DMS 273 (cell line): ENCODE results near the gene PDZD2.
"Not testable (repeated sequence)": the region's sequence is repeated elsewhere in the genome, so short reads cannot be mapped to it uniquely, and the experiment has no call there.

Experiments
- DNase-seq: peaks from one replicate; lab custom pipeline; 2025; ENCODE audit not compliant: unreplicated experiment; lab: John Stamatoyannopoulos, UW

The PDZD2 gene

DNA sequence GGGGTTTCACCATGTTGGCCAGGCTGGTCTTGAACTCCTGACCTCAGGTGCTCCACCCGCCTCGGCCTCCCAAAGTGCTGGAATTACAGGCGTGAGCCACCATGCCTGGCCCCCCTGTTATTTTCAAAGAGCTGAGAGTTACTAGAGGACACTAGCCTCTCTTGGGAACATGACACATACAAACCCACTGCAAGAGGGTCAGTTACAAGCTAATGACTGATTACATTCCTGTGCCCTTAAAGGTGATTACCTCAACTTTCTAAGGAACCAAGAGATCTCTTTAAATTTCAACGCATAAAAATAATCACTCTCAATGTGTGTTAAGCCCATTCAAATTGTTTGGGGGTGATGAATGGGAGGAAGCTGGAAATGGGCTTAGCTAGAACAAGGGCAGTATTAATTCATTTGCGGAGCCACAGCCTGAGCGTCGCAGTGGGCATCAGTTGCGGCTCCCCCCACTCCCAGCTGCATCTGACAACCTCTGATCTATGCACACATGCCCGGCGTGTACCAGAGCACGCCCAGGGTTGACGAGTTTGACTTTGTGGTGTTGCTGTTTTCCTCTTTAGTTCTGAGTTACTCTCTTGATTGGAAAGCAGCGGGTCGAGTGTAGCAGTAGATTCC, 388.3 kb downstream of the PDZD2 start:
- DNase-seq: no peak

DNA sequence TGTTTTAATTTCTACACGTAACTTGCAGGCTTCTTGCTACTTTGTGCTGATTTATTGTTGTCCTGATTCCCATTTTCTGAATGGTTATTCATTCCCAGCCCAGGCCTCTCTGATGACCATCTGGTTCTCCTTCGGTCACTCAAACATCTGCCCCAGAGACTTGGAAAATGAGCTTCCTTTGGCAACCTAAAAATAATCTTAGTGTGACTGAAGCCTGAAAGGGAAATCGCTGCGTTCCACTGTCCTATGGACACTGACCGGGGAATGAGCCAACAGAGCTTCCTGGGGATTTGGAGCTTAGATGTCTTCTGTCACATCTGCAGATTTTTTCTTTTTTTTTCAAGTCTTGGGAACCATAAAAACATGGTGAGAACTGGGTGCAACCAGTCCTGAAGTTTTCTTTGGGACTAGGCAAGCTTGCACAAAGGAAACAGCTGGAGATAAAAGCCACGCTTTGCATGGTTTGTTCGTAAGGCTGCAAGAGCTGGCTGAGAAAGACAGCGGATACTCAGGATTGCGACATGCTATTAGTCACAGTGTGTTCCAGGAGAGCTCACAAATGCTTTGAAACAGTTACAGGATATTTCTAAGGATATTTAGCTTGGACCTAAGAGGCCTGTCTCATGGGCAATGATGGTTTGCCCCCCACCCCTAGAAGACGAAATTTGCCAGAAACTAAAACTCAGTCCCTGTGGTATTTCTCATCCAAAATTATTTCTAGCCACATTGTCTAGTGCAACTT, 389.0 kb downstream of the PDZD2 start:
- peak; percentile 40 for DNase-seq

DNA sequence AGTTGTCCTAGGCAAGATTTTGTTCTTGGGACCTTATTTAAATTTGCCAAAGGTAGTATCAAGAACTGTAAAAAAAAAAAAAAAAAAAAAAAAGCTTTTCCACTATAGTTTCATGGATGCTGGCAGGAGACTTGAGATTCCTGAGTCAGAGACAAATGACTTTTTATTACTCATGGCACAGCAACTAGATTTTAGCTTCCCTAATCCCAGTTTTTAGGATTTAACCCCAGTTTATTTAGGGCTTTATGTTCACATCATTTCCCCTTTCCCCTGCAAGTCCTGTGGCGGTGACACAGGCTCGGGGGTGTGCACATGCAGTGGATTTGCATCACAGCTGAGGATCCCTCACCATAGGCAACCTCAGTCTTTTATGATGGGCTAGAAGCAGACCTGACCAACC, 390.3 kb downstream of the PDZD2 start:
- no peak for DNase-seq

DNA sequence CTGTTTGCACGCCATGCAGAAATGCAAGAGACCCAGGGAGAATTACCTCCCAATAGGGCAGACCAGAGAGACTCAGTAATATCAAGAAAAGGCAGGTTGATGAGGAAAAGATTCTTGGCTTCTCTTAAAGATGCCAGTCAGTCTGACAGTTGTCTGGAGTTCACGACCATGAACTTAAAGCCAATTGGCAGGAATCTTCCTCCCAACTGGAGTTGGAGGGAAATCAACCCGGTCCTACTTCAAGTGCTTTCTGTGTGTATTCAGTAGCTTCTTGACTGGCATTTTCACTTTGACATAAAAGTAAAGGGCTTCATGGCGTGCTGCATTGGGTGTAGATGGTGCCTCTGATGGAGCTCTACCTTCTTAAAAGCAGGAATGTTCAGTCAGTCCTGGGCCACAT, 390.9 kb downstream of the PDZD2 start:
- no peak for DNase-seq

DNA sequence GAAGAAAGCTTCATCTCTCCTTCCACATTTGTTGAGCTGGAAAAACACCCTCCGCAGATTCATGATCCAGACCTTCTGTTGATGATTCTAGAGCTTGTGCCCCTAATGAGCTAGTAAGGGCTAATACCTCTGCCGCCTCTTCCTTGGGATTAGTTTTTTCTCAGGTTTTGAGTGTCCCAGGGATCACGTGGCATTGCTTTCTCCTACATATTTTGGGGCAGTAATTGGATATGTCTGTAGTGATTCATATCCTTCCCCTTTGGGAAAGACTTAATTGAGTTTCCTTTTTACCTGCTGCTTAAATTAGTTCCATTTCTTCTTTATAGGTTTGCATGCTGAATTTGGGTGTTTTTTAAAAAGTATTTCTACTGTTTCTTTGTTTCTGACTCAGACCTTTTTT, 391.3 kb downstream of the PDZD2 start:
- DNase-seq: no peak

DNA sequence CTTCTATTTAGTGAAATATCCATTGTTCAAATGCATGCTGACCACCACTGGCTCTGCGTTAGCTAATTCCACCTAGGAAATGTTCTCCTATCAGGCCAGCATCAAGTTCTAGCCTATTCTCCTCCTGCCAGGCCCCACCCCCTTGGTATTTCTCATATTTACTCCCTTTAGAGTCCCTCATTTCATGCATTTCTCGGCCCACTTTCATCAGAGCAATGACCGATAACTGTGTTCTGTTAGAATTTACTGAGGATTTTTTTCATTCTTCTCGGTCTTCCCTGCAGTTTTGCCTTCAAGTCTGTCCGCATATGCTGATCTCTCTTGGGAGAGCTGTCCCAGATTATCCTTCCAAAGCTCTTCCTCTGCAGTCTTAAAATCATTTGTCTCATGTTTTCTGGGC, 391.8 kb downstream of the PDZD2 start:
- DNase-seq: no peak

DNA sequence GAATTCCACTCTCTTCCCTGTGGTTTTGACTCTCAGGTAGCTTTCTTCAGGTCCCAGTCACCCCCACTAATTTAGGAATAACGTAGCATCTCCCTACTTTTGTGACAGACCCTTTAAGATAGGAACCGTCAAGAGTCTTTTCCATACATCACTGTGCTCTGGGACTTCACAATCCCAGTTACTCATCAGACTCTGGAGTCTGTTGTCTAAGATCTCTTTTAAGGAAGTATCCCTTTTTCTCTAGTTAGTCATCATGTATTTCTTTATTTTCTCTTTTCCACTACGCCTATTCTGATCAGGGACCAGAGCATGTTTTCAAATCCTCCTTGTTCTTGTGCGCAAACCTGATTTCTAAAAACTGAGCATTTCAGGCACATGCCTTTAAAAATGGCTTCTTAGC, 392.2 kb downstream of the PDZD2 start:
- DNase-seq: no peak

DNA sequence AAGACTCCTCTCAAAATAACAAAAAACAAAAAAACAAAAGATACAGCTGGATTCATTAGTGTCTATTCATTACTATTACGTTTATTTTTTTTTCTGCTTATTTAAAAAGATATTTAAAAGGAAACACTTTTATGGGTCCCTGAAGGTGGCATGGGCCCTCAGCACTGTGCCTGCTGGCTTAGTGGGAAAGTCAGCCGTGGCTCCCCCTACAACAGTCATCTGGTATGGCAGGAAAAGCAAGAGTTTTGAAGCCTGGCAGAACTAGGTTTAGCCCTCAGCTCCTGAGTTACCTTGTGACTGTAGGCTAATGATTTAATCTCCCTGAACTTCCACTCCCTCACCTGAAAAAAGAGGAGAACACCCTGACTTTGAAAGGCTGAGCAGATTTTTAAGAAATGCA, 399.6 kb downstream of the PDZD2 start:
- no peak for DNase-seq

DNA sequence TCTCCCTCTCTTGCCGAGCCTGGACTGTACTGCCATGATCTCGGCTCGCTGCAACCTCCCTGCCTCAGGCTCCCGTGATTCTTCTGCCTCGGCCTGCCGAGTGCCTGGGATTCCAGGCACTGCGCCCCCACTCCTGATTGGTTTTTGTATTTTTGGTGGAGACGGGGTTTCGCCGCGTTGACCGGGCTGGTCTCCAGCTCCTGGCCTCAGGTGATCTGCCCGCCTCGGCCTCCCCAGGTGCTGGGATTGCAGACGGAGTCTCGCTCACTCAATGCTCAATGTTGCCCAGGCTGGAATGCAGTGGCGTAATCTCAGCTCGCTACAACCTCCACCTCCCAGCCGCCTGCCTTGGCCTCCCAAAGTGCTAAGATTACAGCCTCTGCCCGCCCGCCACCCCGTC, 400.2 kb downstream of the PDZD2 start:
- not testable (repeated sequence) for DNase-seq

DNA sequence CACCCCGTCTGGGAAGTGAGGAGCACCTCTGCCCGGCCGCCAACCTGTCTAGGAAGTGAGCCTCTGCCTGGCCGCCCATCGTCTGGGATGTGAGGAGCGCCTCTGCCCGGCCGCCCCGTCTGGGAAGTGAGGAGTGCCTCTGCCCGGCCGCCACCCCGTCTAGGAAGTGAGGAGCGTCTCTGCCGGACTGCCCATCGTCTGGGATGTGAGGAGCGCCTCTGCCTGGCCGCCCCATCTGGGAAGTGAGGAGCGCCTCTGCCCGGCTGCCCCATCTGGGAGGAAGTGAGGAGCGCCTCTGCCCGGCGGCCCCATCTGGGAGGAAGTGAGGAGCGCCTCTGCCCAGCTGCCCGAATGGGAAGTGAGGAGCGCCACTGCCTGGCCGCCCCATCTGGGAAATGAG, 400.7 kb downstream of the PDZD2 start:
- not testable (repeated sequence) for DNase-seq

DNA sequence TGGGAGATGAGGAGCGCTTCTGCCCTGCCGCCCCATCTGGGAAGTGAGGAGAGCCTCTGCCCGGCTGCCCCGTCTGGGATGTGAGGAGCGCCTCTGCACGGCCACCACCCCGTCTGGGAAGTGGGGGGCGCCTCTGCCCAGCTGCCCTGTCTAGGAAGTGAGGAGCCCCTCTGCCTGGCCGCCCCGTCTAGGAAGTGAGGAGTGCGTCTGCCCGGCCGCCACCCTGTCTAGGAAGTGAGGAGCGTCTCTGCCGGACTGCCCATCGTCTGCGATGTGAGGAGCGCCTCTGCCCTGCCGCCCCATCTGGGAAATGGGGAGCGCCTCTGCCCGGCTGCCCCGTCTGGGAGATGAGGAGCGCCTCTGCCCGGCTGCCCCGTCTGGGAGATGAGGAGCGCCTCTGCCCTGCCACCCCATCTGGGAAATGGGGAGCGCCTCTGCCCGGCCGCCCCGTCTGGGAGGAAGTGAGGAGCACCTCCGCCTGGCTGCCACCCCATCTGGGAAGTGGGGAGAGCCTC, 401.3 kb downstream of the PDZD2 start:
- DNase-seq: not testable (repeated sequence)

DNA sequence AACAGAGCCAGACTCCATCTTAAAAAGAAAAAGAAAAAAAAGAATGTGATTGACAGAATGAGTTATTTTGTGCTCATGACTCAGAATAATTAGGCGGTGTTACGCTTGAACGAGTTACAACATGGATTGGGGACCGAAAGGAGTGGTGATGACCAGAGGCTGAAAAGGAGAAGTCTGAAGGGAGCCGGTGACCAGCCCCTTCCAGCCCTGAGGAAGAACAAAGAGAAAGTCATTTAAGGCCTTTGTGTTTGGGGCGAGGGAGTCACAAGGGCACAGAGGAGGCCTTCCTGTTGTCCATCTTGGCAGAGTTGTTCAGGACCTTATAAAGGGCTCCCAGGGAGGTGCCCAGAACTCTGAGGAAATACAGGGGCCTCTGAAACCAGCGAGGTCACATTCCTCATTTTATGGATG, 403.6 kb downstream of the PDZD2 start:
- no peak for DNase-seq

DNA sequence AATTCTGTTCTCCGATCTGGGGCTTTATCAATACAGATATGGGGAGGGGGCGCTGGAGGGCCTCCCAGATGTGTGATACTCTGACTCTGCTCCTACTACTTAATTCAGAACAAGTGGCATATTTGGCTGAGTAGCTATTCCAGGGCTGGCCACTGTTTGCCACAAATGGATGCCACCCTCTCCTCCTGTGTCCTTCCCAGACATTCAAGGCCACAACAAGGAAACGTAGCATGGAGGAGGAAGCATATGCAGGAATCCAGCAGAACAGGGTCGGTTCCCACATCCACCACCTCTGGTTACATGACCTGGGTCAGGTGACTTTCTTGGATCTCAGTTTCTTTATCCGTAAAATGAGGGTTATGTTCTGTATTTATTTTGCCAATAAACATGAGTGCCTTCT, 404.2 kb downstream of the PDZD2 start:
- no peak for DNase-seq

DNA sequence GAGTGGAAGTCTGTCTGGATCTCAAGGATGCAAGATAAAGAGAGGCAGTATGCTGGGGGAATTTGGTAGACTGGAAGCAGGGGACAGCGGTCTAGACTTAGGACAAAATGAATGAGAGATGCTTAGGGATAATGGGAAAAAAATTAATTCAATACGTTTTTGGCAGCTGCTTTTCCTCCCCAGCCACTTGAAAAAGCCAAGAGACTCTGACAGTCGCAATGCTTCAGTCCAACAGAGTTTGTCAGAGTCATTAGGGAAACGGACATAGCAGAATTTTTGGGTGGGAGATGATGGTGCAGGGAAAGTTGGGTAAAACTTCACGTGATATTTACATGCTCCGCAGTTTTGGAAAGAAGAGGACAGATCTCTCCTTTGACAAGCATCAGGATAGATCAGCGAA, 405.5 kb downstream of the PDZD2 start:
- no peak for DNase-seq

DNA sequence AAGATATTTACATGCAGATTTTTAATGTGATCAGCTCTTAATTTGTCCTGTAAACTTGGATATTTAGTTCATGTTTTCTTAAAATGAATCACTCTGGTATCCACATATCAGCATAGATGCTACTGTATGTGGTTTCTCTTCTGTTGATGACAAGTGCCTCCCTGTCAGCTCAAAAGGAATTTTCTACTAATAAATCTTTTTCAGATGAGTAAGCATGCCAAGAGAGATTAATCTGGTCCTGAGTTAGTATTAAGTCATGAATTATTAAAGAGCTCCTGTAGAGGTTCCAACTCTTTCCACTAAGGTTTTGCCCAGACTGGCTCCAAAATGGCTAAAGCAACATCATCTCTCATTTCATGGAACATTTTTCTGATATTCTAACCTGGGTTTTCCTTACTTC, 406.0 kb downstream of the PDZD2 start:
- DNase-seq: peak; percentile 36

DNA sequence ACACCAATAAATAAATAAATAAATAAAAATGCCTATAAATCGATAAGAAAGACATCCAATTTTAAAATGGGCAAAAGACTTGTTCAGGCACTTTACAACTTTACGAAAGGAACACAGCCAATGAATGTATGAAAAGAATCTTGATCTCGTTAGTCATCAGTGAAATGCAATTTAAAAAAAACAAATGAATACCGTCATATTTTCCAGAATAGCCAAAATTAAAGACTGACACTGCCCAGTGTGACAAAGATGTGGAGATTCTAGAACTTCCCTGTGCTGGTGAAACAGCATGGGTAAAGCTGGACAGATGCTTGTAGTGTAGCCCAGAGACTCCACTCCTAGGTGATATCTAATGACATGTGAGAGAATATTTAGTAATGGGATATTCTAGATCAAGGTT, 408.1 kb downstream of the PDZD2 start:
- no peak for DNase-seq

DNA sequence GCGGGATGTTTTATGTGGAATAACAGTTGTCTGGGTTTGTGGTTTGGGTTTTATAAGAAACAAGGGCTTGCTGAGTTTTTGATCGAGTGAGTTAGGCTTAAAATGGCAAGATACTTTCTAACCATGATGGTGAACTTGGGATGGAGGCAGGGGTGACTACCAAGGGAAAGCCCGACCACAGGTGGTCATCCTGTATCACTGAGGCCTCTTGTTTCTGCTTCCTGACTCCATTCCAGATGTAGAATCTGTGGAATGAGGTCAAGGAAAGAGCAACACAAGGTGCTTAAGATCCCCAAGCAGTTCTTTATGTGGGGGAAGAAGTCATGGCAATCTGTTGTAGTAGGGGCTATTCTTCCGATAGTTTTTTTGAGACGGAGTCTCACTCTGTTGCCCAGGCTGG, 412.9 kb downstream of the PDZD2 start:
- DNase-seq: no peak

DNA sequence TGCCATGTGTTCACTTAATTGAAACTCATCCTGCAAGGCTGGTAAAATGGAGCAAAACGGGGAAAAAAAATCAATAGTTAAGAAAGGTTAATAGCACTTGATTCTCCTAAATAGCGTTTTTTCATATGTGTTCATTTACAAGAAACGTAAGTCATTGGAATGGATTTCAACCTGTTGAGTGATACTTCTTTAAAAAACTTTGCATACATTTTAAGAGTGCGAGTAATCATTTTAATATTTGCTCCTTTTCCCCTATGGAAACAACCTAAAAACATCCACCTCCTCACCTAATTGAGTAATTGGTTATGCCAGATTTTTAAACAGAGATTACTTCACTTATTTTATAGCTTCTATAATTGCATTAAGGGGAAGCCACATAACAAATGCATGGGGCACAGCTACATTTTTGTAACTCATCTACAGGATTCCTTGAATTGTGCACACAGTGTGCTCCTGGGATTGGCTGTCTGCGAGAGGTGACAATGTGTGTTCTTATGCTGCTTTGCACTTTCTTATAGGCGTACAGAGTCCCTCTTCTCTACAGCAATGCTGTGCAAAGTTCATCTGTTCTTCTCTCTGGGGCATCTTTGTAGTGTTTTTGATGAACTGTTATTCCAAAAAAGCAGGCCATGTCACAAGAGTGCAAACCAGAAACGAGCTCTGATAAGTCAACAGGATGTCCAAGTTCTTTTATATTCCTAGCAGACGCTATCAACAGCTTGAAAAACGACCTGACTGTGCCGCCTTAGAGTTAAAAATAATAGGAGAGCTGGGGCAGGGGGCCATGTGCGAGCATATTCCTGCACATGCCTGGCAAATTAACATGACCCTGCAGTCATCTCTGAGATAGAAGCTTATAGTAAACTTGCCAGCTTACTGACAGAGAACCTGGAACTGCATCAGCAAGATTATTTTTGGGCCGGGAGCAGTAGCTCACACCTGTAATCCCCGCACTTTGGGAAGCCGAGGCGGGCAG, 417.2 kb downstream of the PDZD2 start:
- peak; percentile 29 for DNase-seq

DNA sequence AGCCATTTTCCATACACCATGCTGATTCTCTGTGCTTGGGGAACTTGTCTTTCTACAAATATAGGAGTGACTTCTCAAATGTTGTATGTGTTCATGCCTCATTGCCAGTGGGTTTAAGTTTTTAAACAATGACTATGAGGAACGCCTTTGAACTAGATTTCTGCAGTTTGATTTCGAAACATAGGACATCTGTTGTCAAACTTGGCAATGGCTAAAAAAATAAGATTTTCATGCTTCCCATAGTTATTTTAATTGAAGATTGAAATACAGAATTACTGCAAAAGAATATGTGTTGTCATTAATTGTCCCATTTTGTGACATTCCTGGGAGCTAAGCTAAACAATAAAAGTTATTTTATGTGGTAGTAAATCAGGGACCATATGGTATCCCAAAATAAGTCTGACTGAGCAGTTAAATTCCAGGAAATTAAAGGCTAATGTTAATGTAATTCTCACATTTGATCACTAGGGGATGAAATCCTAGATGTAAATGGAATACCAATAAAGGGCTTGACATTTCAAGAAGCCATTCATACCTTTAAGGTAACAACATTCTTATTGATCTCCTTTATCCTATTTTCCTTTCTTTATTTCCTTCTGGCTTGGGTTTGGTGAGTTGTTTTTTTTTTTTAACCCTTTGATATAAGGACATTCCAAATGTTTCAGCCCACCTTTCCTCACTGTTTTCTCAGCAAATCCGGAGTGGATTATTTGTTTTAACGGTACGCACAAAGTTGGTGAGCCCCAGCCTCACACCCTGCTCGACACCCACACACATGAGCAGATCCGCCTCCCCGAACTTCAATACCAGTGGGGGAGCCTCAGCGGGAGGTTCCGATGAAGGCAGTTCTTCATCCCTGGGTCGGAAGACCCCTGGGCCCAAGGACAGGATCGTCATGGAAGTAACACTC, 418.5 kb downstream of the PDZD2 start:
- peak; percentile 69 for DNase-seq

DNA sequence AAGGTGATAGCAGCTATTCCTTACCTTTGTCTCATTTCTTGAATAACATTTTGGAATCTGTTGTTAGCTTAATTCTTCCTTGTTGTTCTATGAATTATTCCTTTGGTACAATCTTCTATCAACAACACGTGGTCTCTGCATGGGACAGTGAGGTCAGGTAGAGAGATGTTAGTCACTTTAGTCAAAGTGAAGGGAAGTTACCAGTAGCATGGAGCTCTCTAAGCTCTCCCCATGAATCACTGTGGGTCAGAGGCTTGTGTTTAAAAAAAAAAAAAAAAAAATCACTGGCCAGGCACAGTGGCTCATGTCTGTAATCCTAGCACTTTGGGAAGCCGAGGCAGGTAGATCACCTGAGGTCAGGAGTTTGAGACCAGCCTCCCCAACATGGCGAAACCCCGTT, 419.2 kb downstream of the PDZD2 start:
- DNase-seq: no peak

DNA sequence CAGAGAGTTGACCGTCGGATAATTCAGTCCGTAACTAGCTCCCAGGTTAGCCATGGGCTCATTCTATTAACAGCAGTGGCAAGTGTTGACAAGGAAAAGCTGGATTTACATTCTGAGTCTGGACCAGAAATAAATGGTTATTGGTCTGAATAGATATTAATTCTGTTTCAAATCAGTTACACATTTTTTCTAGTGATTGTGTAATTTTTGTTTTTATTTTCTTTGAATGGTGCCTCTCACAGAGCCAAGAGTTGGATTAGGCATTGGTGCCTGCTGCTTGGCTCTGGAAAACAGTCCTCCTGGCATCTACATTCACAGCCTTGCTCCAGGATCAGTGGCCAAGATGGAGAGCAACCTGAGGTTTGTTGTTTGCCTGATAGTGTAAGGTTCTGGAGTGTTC, 420.1 kb downstream of the PDZD2 start:
- no peak for DNase-seq
